ENCODE results near the gene DDX3Y. TPM values are rescaled to one million over a fixed set of nuclear protein-coding genes. Genes with fewer than 3 reads are reported as not detected.

DDX3Y gene
- total and polyA plus RNA-seq, 9 of the 15 experiments (the other 6 are each of a cell fraction or from before 2014, with no cell fraction given), result 0.18 TPM; not detected in 8

DNA sequence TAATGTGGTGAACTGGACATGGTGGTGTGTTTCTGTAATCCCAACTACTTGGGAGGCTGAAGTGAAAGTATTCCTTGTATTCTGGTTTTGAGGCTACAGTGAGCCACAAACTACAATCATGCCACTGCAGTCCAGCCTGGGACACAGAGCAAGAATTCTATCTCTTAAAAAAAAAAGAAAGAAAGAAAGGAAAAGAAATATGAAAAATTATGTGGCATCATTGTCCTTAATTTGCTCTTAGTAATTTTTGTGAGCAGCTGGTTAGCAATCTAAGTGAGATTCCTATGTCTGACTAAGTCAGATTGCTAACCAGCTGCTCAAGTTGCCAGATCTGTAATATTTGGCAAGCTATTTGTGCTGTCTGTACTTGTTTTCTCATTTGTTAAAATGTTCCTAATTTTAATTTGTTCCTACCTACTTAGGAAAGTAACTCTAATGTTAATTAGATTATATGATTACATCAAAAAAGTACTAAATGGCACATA lies 48.8 kb upstream of the DDX3Y start:
- Histone ChIP-seq H3K27me3 (ENCODE audit: control insufficient read depth in 2 of 2, insufficient read depth in 2 of 2, low read length in 2 of 2) (no peaks in the 10 kb centered on the region), H3K4me3 (no peak overlapping the region), H3K79me2 (ENCODE audit: control insufficient read depth, insufficient read depth, low read length) (no peaks in the 10 kb centered on the region), H3K4me1 (replicated peaks in 1 of 2; ENCODE audit: control insufficient read depth in 2 of 2, insufficient read depth in 2 of 2, low read length in 2 of 2) (no peaks in the 10 kb centered on the region), H3K36me3 (ENCODE audit: control insufficient read depth, insufficient read depth, low read length) (no peaks in the 10 kb centered on the region), H4K20me1 (replicated peaks; ENCODE audit: control insufficient read depth, insufficient read depth, low read length) (no peaks in the 10 kb centered on the region), H3K9me3 (replicated peaks; ENCODE audit: control insufficient read depth, insufficient read depth, low read depth, low read length) (no peaks in the 10 kb centered on the region), H3K9me1 (ENCODE audit: control insufficient read depth, insufficient read depth, low read length) (no peaks in the 10 kb centered on the region), H3K9ac (ENCODE audit: insufficient read depth in 1 of 2, low read depth in 2 of 2, low read length in 2 of 2) (no peak overlapping the region), H3K27ac (ENCODE audit: extremely low read depth, low read depth, low read length) (no peak overlapping the region), H3K4me2 (ENCODE audit: insufficient read depth, low read length) (no peak overlapping the region), H2AFZ (ENCODE audit: low read depth, low read length) (no peak overlapping the region)
- no peak for ATAC-seq
- no peak for FAIRE-seq
- DNase-seq (ENCODE audit: extremely low read depth in 1 of 4, low spot score in 3 of 4), result no peak
- POLR2A ChIA-PET, result no interaction called here
- CTCF ChIA-PET (ENCODE audit: low intra/inter-chr PET ratio), result no interaction called here
- in situ Hi-C loops (cut with MboI), result no loop called here
- no TSS peak for BruUV-seq (replicated peaks)
- intact Hi-C loops (cut with micrococcal nuclease), result no loop called here
- TF ChIP-seq DNMT1 (IDR thresholded peaks at IDR 0.05) (no peak), HMBOX1 (IDR thresholded peaks at IDR 0.05) (no peak), AFF4 (CRISPR knock-in tag; IDR thresholded peaks at IDR 0.05) (no peak), RBM34 (IDR thresholded peaks at IDR 0.05; ENCODE audit: borderline replicate concordance, insufficient read depth, low read length) (no peak), BACH1 (tag; IDR thresholded peaks at IDR 0.05) (no peak), ZNF24 (IDR thresholded peaks at IDR 0.05) (no peak)
- TF ChIP-seq, protein P1, sequence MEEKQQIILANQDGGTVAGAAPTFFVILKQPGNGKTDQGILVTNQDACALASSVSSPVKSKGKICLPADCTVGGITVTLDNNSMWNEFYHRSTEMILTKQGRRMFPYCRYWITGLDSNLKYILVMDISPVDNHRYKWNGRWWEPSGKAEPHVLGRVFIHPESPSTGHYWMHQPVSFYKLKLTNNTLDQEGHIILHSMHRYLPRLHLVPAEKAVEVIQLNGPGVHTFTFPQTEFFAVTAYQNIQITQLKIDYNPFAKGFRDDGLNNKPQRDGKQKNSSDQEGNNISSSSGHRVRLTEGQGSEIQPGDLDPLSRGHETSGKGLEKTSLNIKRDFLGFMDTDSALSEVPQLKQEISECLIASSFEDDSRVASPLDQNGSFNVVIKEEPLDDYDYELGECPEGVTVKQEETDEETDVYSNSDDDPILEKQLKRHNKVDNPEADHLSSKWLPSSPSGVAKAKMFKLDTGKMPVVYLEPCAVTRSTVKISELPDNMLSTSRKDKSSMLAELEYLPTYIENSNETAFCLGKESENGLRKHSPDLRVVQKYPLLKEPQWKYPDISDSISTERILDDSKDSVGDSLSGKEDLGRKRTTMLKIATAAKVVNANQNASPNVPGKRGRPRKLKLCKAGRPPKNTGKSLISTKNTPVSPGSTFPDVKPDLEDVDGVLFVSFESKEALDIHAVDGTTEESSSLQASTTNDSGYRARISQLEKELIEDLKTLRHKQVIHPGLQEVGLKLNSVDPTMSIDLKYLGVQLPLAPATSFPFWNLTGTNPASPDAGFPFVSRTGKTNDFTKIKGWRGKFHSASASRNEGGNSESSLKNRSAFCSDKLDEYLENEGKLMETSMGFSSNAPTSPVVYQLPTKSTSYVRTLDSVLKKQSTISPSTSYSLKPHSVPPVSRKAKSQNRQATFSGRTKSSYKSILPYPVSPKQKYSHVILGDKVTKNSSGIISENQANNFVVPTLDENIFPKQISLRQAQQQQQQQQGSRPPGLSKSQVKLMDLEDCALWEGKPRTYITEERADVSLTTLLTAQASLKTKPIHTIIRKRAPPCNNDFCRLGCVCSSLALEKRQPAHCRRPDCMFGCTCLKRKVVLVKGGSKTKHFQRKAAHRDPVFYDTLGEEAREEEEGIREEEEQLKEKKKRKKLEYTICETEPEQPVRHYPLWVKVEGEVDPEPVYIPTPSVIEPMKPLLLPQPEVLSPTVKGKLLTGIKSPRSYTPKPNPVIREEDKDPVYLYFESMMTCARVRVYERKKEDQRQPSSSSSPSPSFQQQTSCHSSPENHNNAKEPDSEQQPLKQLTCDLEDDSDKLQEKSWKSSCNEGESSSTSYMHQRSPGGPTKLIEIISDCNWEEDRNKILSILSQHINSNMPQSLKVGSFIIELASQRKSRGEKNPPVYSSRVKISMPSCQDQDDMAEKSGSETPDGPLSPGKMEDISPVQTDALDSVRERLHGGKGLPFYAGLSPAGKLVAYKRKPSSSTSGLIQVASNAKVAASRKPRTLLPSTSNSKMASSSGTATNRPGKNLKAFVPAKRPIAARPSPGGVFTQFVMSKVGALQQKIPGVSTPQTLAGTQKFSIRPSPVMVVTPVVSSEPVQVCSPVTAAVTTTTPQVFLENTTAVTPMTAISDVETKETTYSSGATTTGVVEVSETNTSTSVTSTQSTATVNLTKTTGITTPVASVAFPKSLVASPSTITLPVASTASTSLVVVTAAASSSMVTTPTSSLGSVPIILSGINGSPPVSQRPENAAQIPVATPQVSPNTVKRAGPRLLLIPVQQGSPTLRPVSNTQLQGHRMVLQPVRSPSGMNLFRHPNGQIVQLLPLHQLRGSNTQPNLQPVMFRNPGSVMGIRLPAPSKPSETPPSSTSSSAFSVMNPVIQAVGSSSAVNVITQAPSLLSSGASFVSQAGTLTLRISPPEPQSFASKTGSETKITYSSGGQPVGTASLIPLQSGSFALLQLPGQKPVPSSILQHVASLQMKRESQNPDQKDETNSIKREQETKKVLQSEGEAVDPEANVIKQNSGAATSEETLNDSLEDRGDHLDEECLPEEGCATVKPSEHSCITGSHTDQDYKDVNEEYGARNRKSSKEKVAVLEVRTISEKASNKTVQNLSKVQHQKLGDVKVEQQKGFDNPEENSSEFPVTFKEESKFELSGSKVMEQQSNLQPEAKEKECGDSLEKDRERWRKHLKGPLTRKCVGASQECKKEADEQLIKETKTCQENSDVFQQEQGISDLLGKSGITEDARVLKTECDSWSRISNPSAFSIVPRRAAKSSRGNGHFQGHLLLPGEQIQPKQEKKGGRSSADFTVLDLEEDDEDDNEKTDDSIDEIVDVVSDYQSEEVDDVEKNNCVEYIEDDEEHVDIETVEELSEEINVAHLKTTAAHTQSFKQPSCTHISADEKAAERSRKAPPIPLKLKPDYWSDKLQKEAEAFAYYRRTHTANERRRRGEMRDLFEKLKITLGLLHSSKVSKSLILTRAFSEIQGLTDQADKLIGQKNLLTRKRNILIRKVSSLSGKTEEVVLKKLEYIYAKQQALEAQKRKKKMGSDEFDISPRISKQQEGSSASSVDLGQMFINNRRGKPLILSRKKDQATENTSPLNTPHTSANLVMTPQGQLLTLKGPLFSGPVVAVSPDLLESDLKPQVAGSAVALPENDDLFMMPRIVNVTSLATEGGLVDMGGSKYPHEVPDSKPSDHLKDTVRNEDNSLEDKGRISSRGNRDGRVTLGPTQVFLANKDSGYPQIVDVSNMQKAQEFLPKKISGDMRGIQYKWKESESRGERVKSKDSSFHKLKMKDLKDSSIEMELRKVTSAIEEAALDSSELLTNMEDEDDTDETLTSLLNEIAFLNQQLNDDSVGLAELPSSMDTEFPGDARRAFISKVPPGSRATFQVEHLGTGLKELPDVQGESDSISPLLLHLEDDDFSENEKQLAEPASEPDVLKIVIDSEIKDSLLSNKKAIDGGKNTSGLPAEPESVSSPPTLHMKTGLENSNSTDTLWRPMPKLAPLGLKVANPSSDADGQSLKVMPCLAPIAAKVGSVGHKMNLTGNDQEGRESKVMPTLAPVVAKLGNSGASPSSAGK (IDR thresholded peaks at IDR 0.05), result no peak
